DOHH2 (cell line): ENCODE data around the gene TDRD12.
"Not testable (repeated sequence)": the region's sequence is repeated elsewhere in the genome, so short reads cannot be mapped to it uniquely, and the experiment has no call there.

Experiments
- H3F3A ChIP-seq: fragments of 200-600 bp; sonication (generic), shearing (Covaris generic); 2 replicates; pipeline ENCODE4 v1.6.0; 2016; ENCODE audit warnings: antibody characterized with exemption, mild to moderate bottlenecking; ENCODE audit not compliant: control insufficient read depth, insufficient read depth
- H3K27ac ChIP-seq: fragments of 200-600 bp; sonication (generic); 2 replicates; pipeline ENCODE4 v1.5.1; 2014; ENCODE audit warnings: low read depth, mild to moderate bottlenecking, low read length, moderate library complexity
- H3K27me3 ChIP-seq: fragments of 200-600 bp; sonication (generic); 2 replicates; pipeline ENCODE4 v1.6.1; 2014; ENCODE audit warnings: mild to moderate bottlenecking, low read length, mixed read lengths; ENCODE audit not compliant: control insufficient read depth
- H3K36me3 ChIP-seq: fragments of 200-600 bp; sonication (generic); 2 replicates; pipeline ENCODE4 v1.6.1; 2014; ENCODE audit warnings: mild to moderate bottlenecking, low read length, moderate library complexity, mixed read lengths; ENCODE audit not compliant: control insufficient read depth
- H3K4me1 ChIP-seq: fragments of 200-600 bp; sonication (generic); 2 replicates; pipeline ENCODE4 v1.6.1; 2014; ENCODE audit warnings: mild to moderate bottlenecking, low read length, mixed read lengths; ENCODE audit not compliant: control insufficient read depth
- H3K4me2 ChIP-seq: fragments of 200-600 bp; sonication (generic); 2 replicates; pipeline ENCODE4 v1.6.0; 2014; ENCODE audit warnings: mild to moderate bottlenecking, low read length, moderate library complexity
- H3K4me3 ChIP-seq: fragments of 200-600 bp; sonication (generic); 2 replicates; pipeline ENCODE4 v1.5.1; 2014; ENCODE audit warnings: mild to moderate bottlenecking, low read length, mixed read lengths
- H3K79me2 ChIP-seq: fragments of 200-600 bp; sonication (generic); 2 replicates; pipeline ENCODE4 v1.6.1; 2014; ENCODE audit warnings: mild to moderate bottlenecking, low read length, mixed read lengths; ENCODE audit not compliant: control insufficient read depth
- H3K9me2 ChIP-seq: fragments of 200-600 bp; sonication (generic); replicated peaks from 2 replicates; pipeline ENCODE4 v1.6.1; 2014; ENCODE audit warnings: mild to moderate bottlenecking, low read length, mixed read lengths; ENCODE audit not compliant: control insufficient read depth
- H3K9me3 ChIP-seq: fragments of 200-600 bp; sonication (generic); 2 replicates; pipeline ENCODE4 v1.6.1; 2014; ENCODE audit warnings: antibody characterized with exemption, low read length, mixed read lengths; ENCODE audit not compliant: control insufficient read depth, insufficient read depth
- H4K20me1 ChIP-seq: fragments of 200-600 bp; sonication (generic); 2 replicates; pipeline ENCODE4 v1.6.0; 2014; ENCODE audit warnings: low read depth, mild to moderate bottlenecking, antibody characterized with exemption, low read length, moderate library complexity; ENCODE audit not compliant: control insufficient read depth, insufficient read depth
- CTCF ChIP-seq: fragments of 200-600 bp; sonication (generic); IDR thresholded peaks from one replicate; pipeline ENCODE4 v1.5.1; 2014; ENCODE audit warnings: antibody characterized with exemption, mild to moderate bottlenecking, low read depth, low read length; ENCODE audit not compliant: poor library complexity, severe bottlenecking
- EZH2phosphoT487 ChIP-seq: fragments of 200-600 bp; sonication (generic); IDR thresholded peaks from 2 replicates; pipeline ENCODE4 v1.6.1; 2017; ENCODE audit warnings: borderline replicate concordance, mild to moderate bottlenecking, antibody characterized with exemption, low read length, moderate library complexity, mixed read lengths

The TDRD12 gene

GRCh38 chr19:32837531-32837930 is 118.0 kb downstream of the TDRD12 start:
- Histone ChIP-seq H3K4me3 (no peak overlapping the region), H3K36me3 (no peaks in the 10 kb centered on the region), H3K79me2 (no peaks in the 10 kb centered on the region), H3K27me3 (no peaks in the 10 kb centered on the region), H3F3A (no peaks in the 10 kb centered on the region), H3K4me1 (no peaks in the 10 kb centered on the region), H3K9me2 (no peaks in the 10 kb centered on the region), H3K27ac (no peak overlapping the region), H4K20me1 (no peaks in the 10 kb centered on the region), H3K9me3 (no peaks in the 10 kb centered on the region), H3K4me2 (no peak overlapping the region)
- no peak for TF ChIP-seq CTCF
- TF ChIP-seq EZH2phosphoT487 = no peak

GRCh38 chr19:32842061-32842460 is 122.5 kb downstream of the TDRD12 start:
- H3K9me2 ChIP-seq = no peaks in the 10 kb centered on the region
- H3K27me3 ChIP-seq = no peaks in the 10 kb centered on the region
- H3F3A ChIP-seq = no peaks in the 10 kb centered on the region
- no peaks in the 10 kb centered on the region for H3K4me1 ChIP-seq
- no peaks in the 10 kb centered on the region for H4K20me1 ChIP-seq
- no peak overlapping the region for H3K27ac ChIP-seq
- TF ChIP-seq CTCF (no peak), EZH2phosphoT487 (no peak)
- no peak overlapping the region for H3K4me3 ChIP-seq
- H3K9me3 ChIP-seq = no peaks in the 10 kb centered on the region
- no peaks in the 10 kb centered on the region for H3K79me2 ChIP-seq
- H3K4me2 ChIP-seq = no peak overlapping the region
- no peaks in the 10 kb centered on the region for H3K36me3 ChIP-seq

GRCh38 chr19:32843716-32844245 is 124.2 kb downstream of the TDRD12 start:
- Histone ChIP-seq H3F3A (no peaks in the 10 kb centered on the region), H3K36me3 (no peaks in the 10 kb centered on the region), H3K79me2 (no peaks in the 10 kb centered on the region), H4K20me1 (no peaks in the 10 kb centered on the region), H3K9me2 (no peaks in the 10 kb centered on the region), H3K27ac (no peak overlapping the region), H3K4me3 (no peak overlapping the region), H3K4me1 (no peaks in the 10 kb centered on the region), H3K27me3 (no peaks in the 10 kb centered on the region), H3K9me3 (no peaks in the 10 kb centered on the region), H3K4me2 (no peak overlapping the region)
- no peak for TF ChIP-seq EZH2phosphoT487
- no peak for TF ChIP-seq CTCF

- not testable (repeated sequence) for H3K4me1 ChIP-seq, H3K4me3 ChIP-seq, H3K4me2 ChIP-seq, H3K9me2 ChIP-seq, H3K79me2 ChIP-seq, H3K36me3 ChIP-seq, H3K9me3 ChIP-seq, H3K27me3 ChIP-seq, H3F3A ChIP-seq, H3K27ac ChIP-seq, H4K20me1 ChIP-seq
These were observed 128.5 kb downstream of the TDRD12 start for GRCh38 chr19:32848035-32848434.
